GM12878 (cell line): ENCODE measurements around the gene JAG2.

ENCODE experiments used
- CTCF ChIP-seq, 3 experiments: IDR thresholded peaks in 2 of 3; conservative IDR thresholded peaks in 1 of 3; 2 replicates each; pipeline ENCODE4 v1.5.1; 2011; ENCODE audit warnings: low read depth in 3 of 3, low read length in 3 of 3, mild to moderate bottlenecking in 3 of 3, control low read depth in 2 of 3, moderate library complexity in 2 of 3, inconsistent platforms in 1 of 3, mixed read lengths in 1 of 3; ENCODE audit not compliant: control insufficient read depth in 2 of 3, insufficient read depth in 1 of 3; ENCODE audit errors: extremely low read depth in 1 of 3
- HDAC2 ChIP-seq: fragments of 200-600 bp; sonication (generic); IDR thresholded peaks from 2 replicates; pipeline ENCODE4 v1.6.1; 2017
- RELA ChIP-seq: fragments of 450-650 bp; IDR thresholded peaks from 2 replicates; pipeline ENCODE4 v1.8.0; 2014; ENCODE audit warnings: borderline replicate concordance; ENCODE audit not compliant: partially characterized antibody
- USF2 ChIP-seq: IDR thresholded peaks from 2 replicates; pipeline ENCODE4 v1.6.1; 2011; ENCODE audit warnings: low read depth, low read length, improper control_type of control experiment, borderline replicate concordance

- TF ChIP-seq CTCF (IDR thresholded peaks at IDR 0.05 in 2 of 3, conservative IDR thresholded peaks at IDR 0.05 in 1 of 3; ENCODE audit: control insufficient read depth in 2 of 3, extremely low read depth in 1 of 3, insufficient read depth in 1 of 3, low read depth in 3 of 3, low read length in 3 of 3) (no peak), HDAC2 (no peak), RELA (no peak), USF2 (no peak)
Observed at GRCh38 chr14:105173901-105174894, 5.6 kb upstream of the JAG2 start.
